Daoy (cell line): ENCODE measurements around the gene ZDHHC14. TPM values are rescaled to one million over a fixed set of nuclear protein-coding genes. Genes with fewer than 3 reads are reported as not detected.

Experiments used
- DNase-seq: peaks from one replicate; pipeline ENCODE4 v3.0.0-alpha.2; 2015; ENCODE audit warnings: low read depth
- total RNA-seq: library from RNA; depleted of rRNA; stranded (reverse); fragments of >200 nt; shearing (Covaris generic); gene quantifications from 2 replicates; pipeline ENCODE4 v1.2.3, GENCODE V29; 2014

Gene ZDHHC14
- total RNA-seq, 1 experiment from 2014 or later = 12.2 TPM

GRCh38 chr6:157531986-157532365 is 151.0 kb downstream of the ZDHHC14 start:
- DNase-seq = no peak

- DNase-seq = no peak
Measured at GRCh38 chr6:157533048-157533871, 152.3 kb downstream of the ZDHHC14 start.

- no peak for DNase-seq
Measured at GRCh38 chr6:157534134-157534871, 153.3 kb downstream of the ZDHHC14 start.

GRCh38 chr6:157534977-157535339 is 154.0 kb downstream of the ZDHHC14 start:
- no peak for DNase-seq

GRCh38 chr6:157535340-157536222 is 154.6 kb downstream of the ZDHHC14 start:
- DNase-seq = peak; percentile 54

GRCh38 chr6:157536223-157536545 is 155.2 kb downstream of the ZDHHC14 start:
- no peak for DNase-seq

- DNase-seq = no peak
Measured at GRCh38 chr6:157537556-157537955, 156.6 kb downstream of the ZDHHC14 start.

GRCh38 chr6:157538168-157538567 is 157.2 kb downstream of the ZDHHC14 start:
- no peak for DNase-seq

- DNase-seq = no peak
Measured at GRCh38 chr6:157538698-157539097, 157.7 kb downstream of the ZDHHC14 start.

GRCh38 chr6:157539421-157539822 is 158.4 kb downstream of the ZDHHC14 start:
- no peak for DNase-seq

GRCh38 chr6:157539900-157540752 is 159.1 kb downstream of the ZDHHC14 start:
- DNase-seq = no peak

GRCh38 chr6:157541618-157542413 is 160.8 kb downstream of the ZDHHC14 start:
- no peak for DNase-seq

GRCh38 chr6:157542414-157543160 is 161.6 kb downstream of the ZDHHC14 start:
- no peak for DNase-seq

GRCh38 chr6:157546321-157546720 is 165.3 kb downstream of the ZDHHC14 start:
- DNase-seq = no peak

GRCh38 chr6:157547112-157547511 is 166.1 kb downstream of the ZDHHC14 start:
- no peak for DNase-seq

- DNase-seq = no peak
Measured at GRCh38 chr6:157548635-157549467, 167.9 kb downstream of the ZDHHC14 start.

GRCh38 chr6:157549468-157549745 is 168.4 kb downstream of the ZDHHC14 start:
- DNase-seq = no peak

- no peak for DNase-seq
Measured at GRCh38 chr6:157550114-157550989, 169.4 kb downstream of the ZDHHC14 start.
